Cardiac muscle cell (in vitro differentiated cells and primary cell): ENCODE data around the gene AUTS2. TPM values are rescaled to one million over a fixed set of nuclear protein-coding genes. Genes with fewer than 3 reads are reported as not detected.
A peak's percentile ranks its signal among the peaks of the same experiment; 100 is the strongest.

Experiments used
- DNase-seq, 2 donors: peaks; one replicate each; pipeline versions ENCODE4 v3.0.0 to v3.0.0-alpha.2; 2010 to 2017; ENCODE audit warnings: low read depth in 1 of 2, low spot score in 1 of 2
- H3K27ac ChIP-seq: fragments of 200-600 bp; sonication (generic); 2 replicates; pipeline ENCODE4 v1.5.1; 2016
- H3K27me3 ChIP-seq: fragments of 200-600 bp; sonication (generic); 2 replicates; pipeline ENCODE4 v1.6.0; 2016; ENCODE audit warnings: control low read depth
- H3K36me3 ChIP-seq: fragments of 200-600 bp; sonication (generic); 2 replicates; pipeline ENCODE4 v1.5.1; 2016; ENCODE audit warnings: control low read depth
- H3K4me1 ChIP-seq: fragments of 200-600 bp; sonication (generic); 2 replicates; pipeline ENCODE4 v1.8.1; 2017; ENCODE audit warnings: low read depth, mild to moderate bottlenecking, mixed run types
- H3K4me3 ChIP-seq: fragments of 200-600 bp; sonication (generic); 2 replicates; pipeline ENCODE4 v1.5.1; 2016; ENCODE audit warnings: mild to moderate bottlenecking
- H3K9me3 ChIP-seq: fragments of 200-600 bp; sonication (generic); 2 replicates; pipeline ENCODE4 v1.5.1; 2017; ENCODE audit warnings: low read depth, mild to moderate bottlenecking, control low read depth
- polyA plus RNA-seq: library from polyadenylated mRNA; unstranded; fragments of >200 nt; fragmentation: Nextera tagmentation; extraction: Ambion mirVana; gene quantifications from 2 replicates; pipeline ENCODE4 v1.2.1, GENCODE V29; 2016
- total RNA-seq: library from RNA; depleted of rRNA; stranded (reverse); fragments of >200 nt; gene quantifications from 2 replicates; pipeline ENCODE4 v1.2.3, GENCODE V29; 2016
- TF ChIP-seq, protein P1 (sequence below): IDR thresholded peaks from 2 replicates; pipeline ENCODE4 v1.5.1; 2012; ENCODE audit warnings: low read depth, mild to moderate bottlenecking, low read length

Gene AUTS2
- total and polyA plus RNA-seq, 2 experiments from 2014 or later = 41.0 to 45.5 TPM

DNA sequence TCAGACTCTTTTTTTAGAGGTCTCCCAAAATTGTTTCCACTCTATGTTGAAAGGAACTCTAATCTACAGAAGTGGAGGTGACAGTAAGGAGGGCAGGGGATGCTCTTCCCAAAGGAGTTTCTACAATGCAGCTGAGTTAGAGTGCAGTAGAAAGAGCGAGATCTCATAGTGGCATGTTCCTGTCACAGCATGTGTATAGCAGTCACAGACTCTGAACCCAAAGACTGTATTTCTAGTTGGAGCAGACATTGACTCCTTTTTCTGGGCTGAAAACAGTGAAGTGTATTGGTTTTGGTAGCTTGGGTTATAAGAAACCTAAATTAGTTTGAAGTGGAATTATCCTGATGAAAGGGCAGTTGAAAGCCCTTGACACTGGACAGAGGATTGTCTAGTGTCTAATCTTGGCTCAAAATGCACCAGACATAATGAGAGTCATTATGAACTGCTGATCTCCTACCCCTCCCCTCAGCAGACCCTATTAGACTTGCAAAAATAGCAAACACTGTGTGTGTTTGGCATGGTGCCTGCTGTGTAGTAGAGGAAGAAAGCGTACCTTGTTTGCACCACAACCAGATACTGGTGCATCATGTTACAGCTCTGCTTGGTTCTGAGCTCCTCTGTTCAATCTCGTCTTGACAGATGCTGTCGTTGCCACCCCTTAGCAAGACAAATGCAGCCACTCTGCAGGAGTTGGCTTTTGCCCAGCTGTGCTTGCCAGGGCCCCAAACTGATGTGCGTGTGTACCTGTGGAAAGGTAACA lies 336.0 kb downstream of the AUTS2 start:
- Histone ChIP-seq H3K36me3 (no peaks in the 10 kb centered on the region), H3K4me3 (no peak overlapping the region), H3K27me3 (no peaks in the 10 kb centered on the region), H3K9me3 (no peaks in the 10 kb centered on the region), H3K4me1 (peaks cover 59% of the 10 kb centered on the region), H3K27ac (peak overlapping the region; percentile 54)
- TF ChIP-seq, protein P1, sequence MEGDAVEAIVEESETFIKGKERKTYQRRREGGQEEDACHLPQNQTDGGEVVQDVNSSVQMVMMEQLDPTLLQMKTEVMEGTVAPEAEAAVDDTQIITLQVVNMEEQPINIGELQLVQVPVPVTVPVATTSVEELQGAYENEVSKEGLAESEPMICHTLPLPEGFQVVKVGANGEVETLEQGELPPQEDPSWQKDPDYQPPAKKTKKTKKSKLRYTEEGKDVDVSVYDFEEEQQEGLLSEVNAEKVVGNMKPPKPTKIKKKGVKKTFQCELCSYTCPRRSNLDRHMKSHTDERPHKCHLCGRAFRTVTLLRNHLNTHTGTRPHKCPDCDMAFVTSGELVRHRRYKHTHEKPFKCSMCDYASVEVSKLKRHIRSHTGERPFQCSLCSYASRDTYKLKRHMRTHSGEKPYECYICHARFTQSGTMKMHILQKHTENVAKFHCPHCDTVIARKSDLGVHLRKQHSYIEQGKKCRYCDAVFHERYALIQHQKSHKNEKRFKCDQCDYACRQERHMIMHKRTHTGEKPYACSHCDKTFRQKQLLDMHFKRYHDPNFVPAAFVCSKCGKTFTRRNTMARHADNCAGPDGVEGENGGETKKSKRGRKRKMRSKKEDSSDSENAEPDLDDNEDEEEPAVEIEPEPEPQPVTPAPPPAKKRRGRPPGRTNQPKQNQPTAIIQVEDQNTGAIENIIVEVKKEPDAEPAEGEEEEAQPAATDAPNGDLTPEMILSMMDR = no peak
- DNase-seq = peak in 1 of 2 donors; percentile 85

DNA sequence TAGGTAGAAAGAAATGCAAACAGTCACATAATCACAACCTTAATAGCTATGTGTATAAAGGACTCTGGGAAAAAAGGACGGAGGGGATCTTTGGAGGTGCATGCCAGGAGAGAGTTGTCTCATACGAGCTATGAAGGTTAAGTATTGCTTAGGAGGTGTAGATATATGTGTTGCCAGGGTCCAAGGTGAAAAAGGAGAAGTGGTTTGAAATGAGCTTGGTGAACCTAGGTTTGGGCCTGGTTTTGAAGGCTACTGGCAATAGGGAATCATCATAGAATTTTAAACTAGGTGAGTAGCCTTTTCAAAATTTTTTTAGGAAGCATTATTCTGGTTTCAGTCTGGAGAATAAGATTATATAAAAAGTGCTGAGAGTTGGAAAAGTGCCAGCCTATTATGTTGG lies 336.8 kb downstream of the AUTS2 start:
- no peaks in the 10 kb centered on the region for H3K27me3 ChIP-seq
- no peak overlapping the region for H3K4me3 ChIP-seq
- no peaks in the 10 kb centered on the region for H3K36me3 ChIP-seq
- no peak for DNase-seq
- TF ChIP-seq, protein P1 = no peak
- peaks cover 61% of the 10 kb centered on the region for H3K4me1 ChIP-seq
- peak overlapping the region; percentile 54 for H3K27ac ChIP-seq
- no peaks in the 10 kb centered on the region for H3K9me3 ChIP-seq

DNA sequence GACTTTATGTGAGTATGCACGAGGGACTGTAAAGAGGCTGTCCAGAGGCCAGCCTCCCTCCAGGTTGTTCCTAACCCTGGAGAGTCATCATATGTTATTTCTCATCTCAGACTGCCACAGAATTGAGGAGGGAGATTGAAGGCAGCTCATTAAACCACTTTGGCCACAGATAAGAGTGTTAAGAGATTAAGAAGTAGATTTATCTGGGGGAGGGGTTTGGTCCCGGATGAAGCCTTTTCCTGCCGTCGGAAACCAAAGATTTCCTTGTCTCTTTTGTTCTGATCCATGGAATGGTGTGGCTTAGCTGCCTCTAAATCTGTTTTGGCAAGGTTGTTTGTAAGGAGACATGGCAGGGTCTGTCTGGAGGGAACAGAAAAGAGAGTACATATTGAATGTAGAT lies 338.8 kb downstream of the AUTS2 start:
- H3K4me1 ChIP-seq = peaks cover 61% of the 10 kb centered on the region
- TF ChIP-seq, protein P1 = no peak
- H3K27ac ChIP-seq = no peak overlapping the region
- H3K9me3 ChIP-seq = no peaks in the 10 kb centered on the region
- no peaks in the 10 kb centered on the region for H3K36me3 ChIP-seq
- H3K4me3 ChIP-seq = no peak overlapping the region
- peak; percentile 5 to 30 for DNase-seq
- no peaks in the 10 kb centered on the region for H3K27me3 ChIP-seq

DNA sequence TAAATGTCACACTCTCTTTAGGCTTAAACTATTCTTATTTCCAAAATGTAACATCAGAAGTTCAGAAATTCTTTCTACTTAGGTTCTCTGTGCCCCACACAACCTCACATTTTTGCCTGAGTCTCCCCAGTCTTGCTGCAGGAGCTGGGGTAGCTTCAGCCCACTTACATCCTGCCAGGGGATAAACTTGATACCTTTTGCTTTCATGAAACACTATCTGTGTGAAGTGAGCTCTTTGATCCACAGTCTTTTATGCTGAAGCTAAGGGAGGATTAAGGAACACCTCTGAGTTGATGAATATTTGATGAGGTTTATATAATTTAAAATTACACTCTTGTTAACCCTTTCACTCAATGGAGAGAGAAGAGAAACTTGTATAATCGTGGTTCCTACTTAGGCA lies 341.0 kb downstream of the AUTS2 start:
- TF ChIP-seq, protein P1 = no peak
- no peaks in the 10 kb centered on the region for H3K27me3 ChIP-seq
- no peaks in the 10 kb centered on the region for H3K9me3 ChIP-seq
- no peak for DNase-seq
- H3K27ac ChIP-seq = no peak overlapping the region
- no peak overlapping the region for H3K4me3 ChIP-seq
- H3K4me1 ChIP-seq = peaks cover 55% of the 10 kb centered on the region
- H3K36me3 ChIP-seq = no peaks in the 10 kb centered on the region

DNA sequence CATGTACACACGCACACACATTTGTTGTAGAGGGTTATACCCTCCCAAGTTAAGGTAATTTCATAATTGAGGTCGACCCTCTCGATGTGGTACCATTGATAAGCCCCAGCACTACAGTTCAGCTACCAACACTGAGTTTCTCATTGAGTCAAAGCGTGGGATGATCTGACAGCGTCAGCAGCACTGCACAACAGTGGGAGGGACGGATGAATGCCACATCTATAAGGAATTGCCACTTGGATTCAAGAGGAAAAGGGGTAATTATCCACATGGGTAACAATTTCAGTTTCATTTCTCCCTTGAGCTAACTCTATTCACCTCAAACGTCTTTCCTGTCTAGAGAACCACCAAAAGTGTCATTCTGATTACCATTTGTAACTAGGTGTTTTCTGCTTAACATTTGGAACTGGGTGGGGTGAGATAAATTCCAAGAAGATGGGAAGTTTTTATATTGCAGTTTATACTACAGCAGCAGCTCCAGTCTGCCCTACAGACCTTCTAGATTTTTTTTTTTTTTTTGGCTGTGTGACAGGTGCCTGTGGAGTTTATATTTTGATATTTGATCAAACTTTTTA lies 342.9 kb downstream of the AUTS2 start:
- TF ChIP-seq, protein P1 = no peak
- Histone ChIP-seq H3K4me1 (peaks cover 39% of the 10 kb centered on the region), H3K4me3 (no peak overlapping the region), H3K36me3 (no peaks in the 10 kb centered on the region), H3K27ac (no peak overlapping the region), H3K27me3 (no peaks in the 10 kb centered on the region), H3K9me3 (no peaks in the 10 kb centered on the region)
- DNase-seq = no peak
